A172 (cell line): ENCODE results near the gene CAMK2G. TPM values are rescaled to one million over a fixed set of nuclear protein-coding genes. Genes with fewer than 3 reads are reported as not detected.

Source experiments
- DNase-seq: peaks from one replicate; pipeline ENCODE4 v3.0.0-alpha.2; 2015; ENCODE audit warnings: low spot score
- total RNA-seq: library from RNA; depleted of rRNA; stranded (reverse); fragments of >200 nt; shearing (Covaris generic); gene quantifications from 2 replicates; pipeline ENCODE4 v1.2.3, GENCODE V29; 2014; rRNA removed

Gene CAMK2G
- total RNA-seq, 1 experiment from 2014 or later: 38.5 TPM

DNA sequence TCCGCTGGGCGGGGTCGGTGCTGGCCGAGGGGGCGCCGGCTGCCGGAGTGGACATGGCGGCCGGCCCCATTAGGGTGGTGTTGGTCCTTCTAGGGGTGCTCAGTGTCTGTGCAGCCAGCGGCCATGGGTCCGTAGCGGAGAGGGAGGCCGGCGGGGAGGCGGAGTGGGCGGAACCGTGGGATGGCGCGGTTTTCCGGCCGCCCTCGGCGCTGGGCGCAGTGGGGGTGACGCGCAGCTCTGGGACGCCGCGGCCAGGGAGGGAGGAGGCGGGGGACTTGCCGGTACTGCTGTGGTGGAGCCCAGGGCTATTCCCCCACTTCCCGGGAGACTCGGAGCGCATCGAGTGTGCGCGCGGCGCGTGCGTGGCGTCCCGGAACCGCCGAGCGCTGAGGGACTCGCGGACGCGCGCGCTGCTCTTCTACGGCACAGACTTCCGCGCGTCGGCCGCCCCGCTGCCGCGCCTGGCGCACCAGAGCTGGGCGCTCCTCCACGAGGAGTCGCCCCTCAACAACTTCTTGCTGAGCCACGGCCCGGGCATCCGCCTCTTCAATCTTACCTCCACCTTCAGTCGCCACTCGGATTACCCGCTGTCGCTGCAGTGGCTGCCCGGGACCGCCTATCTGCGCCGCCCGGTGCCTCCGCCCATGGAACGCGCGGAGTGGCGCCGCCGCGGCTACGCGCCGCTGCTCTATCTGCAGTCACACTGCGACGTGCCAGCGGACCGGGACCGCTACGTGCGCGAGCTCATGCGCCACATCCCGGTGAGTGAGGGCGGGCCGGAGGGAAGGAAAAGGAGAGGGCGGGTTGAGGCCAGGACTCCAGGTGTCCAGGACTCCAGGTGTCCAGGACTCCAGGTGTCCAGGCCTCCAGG is 101.8 kb downstream of the CAMK2G start:
- peak; percentile 57 for DNase-seq

DNA sequence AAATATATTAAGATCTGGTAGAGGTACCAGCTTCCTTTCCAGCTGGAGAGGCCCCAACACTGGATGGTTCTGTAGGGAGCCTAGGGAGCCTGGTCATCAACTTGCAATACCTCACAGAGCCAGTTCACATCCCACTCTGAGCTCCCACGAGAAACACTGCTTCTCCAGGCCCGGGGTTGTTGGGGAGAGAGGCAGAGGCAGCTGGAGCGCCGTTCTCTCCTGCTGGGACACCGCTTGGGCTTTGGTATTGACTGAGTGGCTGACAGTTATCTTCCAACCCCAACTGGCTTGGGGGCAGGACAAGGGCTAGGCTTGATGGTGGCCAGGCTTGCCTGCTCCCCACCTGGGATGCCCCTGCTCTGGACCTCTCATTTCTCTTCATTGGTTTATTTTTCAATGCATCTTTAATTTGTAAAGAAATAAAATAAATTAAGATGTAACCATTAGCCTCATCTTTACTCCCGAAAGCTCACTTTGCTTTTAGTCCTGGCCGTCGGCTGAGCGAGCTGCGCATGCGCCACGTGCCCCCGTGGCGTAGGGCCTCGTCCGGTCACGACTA is 102.6 kb downstream of the CAMK2G start:
- DNase-seq: no peak

DNA sequence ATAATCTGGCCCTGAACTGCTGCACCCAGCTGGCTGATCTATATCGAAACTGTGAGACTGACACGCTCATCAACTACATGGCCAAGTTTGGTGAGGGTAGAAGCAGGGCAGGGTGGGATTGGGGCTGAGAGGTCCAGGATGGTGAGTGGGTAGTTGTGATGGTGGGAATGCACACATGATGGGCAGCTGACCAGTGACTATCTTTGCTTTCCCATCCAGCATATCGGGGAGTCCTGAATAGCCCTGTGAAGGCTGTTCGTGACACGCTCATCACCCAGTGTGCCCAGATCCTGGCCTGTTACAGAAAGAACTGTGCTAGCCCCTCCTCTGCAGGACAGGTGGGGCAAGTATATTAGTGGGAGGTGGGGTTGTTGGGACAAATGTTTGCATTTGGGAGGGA is 105.0 kb downstream of the CAMK2G start:
- DNase-seq: no peak

DNA sequence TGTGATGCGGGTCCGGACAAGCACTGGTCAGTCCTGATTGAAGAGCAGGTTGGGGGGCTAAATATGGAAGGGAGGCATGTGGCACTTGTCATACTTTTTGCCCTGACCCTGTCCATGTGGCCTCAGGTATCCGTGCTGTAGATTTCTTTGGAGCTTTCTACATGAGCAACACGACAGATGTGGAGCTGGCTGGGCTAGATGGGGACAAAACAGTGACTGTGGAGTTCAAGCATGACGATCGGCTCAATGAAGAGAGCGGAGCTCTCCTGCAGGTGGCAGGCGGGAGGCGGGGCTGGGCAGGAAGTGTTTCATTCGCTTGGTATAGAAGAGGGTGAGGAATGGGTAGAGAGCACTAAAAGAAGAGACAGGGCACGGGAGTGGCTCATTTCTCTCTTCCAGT is 105.5 kb downstream of the CAMK2G start:
- no peak for DNase-seq

DNA sequence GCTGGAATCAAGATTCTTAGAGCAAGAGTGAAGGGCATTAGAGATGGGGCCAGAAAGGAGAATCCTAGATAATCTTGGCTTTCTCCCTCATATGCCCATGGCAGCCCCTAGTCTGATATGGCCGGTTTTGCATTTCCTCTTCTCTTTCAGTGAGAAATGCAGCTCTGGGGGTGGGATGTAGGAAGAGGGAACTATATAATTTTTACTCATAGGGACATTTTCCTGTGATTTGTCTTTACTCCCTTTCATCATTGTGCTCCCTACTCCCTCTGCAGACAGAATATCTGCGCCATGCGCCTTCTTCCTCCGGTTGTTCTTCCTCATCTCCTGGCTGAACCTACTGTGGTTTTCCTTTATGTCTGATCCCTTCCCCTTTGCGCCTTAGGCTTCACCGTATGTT is 109.3 kb downstream of the CAMK2G start:
- no peak for DNase-seq

DNA sequence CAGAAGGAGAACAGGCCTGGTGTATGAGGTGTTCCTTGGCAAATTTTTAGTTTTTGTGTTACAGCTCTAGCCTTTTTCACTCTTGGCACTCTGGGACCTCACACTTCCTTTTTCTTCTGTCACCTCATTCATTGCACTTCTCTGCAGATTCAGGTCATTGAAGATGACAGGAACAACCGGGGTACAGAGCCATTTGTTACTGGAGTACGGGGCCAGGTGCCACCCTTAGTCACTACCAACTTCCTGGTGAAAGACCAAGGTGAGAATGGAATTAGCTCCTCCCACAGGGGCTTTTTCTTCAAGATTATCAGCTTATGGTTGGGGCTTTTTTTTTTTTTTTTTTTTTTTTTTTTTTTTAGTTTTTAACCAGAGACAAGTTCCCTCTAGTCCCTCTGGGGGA is 111.0 kb downstream of the CAMK2G start:
- no peak for DNase-seq

DNA sequence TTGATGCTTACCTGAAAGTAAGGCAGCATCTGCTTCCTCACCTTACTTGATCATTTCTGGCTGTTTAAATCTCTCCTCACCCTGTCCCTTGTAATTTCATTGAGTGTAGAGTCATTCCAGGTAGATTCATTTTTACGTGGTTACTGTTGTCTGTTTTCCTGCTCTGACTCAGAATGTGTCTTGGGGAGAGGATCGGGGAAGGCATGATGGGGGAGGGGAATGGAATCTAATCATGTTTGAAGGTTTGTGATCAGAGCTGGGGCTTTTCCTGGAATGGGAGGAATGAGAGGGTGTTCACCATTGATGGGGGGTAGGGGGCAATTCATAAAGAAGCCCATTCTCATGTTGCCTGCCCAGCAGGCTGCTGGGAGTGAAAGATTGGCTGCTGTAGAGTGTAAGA is 111.4 kb downstream of the CAMK2G start:
- DNase-seq: no peak

Other genes with a start within 250 kb of the CAMK2G start
- 1.1 TPM in 1 of 2 replicates, not detected in the other for gene MYOZ1, start 233.1 kb downstream of the CAMK2G start, total RNA-seq
- 0.14 TPM in 1 of 2 replicates, not detected in the other for gene SYNPO2L, start 218.5 kb downstream of the CAMK2G start, total RNA-seq
- gene AGAP5, start 176.4 kb downstream of the CAMK2G start, total RNA-seq: 2.2 and 3.2 TPM in 2 replicates
- gene SEC24C, start 130.2 kb downstream of the CAMK2G start, total RNA-seq: 79.0 and 83.2 TPM in 2 replicates
- gene CHCHD1, start 92.5 kb downstream of the CAMK2G start, total RNA-seq: 77.6 and 90.0 TPM in 2 replicates
- gene ZSWIM8, start 88.9 kb downstream of the CAMK2G start, total RNA-seq: 32.3 and 47.9 TPM in 2 replicates
- 12.2 and 13.5 TPM in 2 replicates for gene NDST2, start 63.0 kb downstream of the CAMK2G start, total RNA-seq
- 6.7 and 8.9 TPM in 2 replicates for gene PLAU, start 36.6 kb upstream of the CAMK2G start, total RNA-seq
- 142 and 146 TPM in 2 replicates for gene VCL, start 123.6 kb upstream of the CAMK2G start, total RNA-seq